Activated CD8-positive, alpha-beta memory T cell treated with anti-CD3 and anti-CD28 coated beads, Interleukin-2, amount 50 U/mL, for 1 hour (primary cell): Measurements from ENCODE around the gene KRTAP10-5.
"Not testable (repeated sequence)": the region's sequence is repeated elsewhere in the genome, so short reads cannot be mapped to it uniquely, and the experiment has no call there.

Source experiments
- DNase-seq: peaks from one replicate; pipeline ENCODE4 v3.0.0-alpha.2; 2020; ENCODE audit errors: extremely low read depth

KRTAP10-5 gene

DNA sequence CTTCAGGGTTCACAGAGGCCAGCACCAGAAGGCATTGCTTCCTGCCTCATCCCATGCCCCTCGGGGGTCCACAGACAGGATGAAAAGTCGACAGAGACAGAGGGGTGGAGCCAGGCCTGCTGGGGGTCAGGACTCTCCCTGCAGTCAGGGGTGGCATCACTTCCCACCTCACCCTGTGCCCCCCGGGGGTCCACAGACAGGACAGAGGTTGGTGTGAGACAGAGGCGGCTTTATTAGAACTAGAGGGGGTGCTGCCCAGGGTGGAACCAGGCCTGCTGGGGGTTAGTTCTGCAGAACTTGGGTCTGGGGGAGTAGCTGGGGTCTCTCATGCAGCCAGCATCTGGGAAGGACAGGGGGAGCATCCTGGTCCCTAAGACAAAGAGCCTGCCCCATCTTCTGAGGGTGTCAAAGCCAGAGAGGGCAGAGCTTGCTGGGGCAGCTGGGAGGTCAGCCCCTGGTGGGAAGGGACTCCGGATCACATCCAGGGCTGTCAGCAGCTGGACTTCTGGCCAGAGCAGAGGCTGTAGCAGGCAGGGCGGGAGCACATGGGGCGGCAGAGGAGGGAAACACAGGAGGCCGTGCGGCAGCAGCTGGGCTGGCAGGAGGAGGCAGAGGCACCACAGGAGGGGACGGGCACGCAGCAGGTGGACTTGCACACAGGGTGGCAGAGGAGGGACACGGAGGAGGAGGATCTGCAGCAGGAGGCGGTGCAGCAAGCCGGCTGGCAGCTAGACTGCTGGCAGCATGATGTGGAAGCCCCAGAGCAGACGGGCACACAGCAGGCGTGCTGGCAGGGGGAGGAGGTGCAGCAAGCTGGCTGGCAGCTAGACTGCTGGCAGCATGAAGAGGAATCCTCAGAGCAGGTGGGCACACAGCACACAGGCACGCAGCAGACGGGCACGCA is 10.7 kb upstream of the KRTAP10-5 start:
- not testable (repeated sequence) for DNase-seq

DNA sequence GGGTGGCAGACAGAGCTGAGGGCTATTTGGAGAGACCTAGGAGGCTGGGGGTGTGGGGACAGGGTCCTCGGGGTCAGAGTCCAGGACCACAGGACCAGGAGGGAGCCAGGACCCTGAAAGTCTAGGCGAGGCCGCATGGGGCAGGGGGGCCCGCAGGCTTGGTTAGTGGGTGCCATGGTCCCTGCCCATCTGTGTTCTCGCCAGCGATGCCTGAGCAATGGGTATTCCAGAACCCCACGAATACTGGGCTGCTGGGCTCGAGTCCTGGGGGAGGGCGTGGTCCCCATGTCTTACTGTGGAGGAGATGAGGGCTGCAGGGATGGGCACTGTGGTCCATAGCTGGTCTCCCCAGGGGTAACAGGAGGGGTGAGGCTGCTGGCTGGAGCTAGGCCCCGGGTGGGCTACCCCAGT is 9.9 kb upstream of the KRTAP10-5 start:
- DNase-seq: no peak

DNA sequence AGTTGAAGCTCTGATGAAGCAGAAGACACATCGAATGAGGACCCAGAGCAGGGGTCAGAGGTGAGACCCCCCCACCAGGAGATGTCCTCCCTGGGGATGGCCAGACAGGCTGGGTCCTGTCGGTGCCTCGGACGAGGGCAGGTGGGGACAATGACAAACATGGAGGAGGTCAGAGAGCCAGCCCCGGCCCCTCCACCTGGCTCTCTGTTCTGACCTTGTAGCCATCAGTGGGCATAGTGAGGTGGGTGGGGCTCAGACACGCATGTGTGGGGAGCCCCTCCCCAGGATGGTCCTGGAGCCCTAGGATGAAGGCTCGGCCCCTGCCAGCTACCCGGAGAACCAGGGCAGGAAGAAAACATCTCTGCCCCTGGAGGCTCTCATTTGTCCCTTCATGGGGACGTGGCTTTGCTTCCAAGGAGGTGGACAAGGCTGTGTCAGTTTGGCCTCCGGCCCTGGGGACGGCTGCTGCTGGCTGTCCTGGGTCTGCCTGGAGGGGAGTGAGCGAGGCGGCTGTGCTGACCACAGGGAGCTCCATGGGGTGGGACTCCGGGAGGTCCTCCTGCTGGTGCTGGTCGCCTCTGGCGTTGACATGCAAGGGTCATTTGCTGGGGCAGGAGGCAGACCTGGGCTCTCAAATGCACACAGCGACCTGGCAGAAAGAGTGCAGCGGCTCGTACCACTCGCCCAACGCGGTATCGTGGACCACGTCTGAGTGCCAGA is 9.3 kb upstream of the KRTAP10-5 start:
- no peak for DNase-seq

DNA sequence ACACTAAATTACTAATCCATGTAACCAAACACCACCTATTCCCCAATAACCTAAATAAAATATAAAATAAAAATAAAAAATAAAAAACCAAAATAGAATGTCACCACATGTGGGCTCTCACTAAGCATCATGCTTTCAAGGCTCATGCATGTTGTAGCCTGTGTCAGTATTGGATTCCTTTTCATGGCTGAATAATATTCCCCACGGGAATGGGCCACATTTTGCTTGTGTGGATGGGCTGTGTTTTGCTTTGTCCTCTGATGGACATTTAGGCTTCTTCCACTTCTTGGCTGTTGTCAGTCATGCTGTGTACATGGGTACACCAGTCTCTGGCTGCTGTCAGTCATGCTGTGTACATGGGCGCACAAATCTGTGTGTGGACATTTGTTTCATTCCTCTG is 8.7 kb upstream of the KRTAP10-5 start:
- DNase-seq: no peak

DNA sequence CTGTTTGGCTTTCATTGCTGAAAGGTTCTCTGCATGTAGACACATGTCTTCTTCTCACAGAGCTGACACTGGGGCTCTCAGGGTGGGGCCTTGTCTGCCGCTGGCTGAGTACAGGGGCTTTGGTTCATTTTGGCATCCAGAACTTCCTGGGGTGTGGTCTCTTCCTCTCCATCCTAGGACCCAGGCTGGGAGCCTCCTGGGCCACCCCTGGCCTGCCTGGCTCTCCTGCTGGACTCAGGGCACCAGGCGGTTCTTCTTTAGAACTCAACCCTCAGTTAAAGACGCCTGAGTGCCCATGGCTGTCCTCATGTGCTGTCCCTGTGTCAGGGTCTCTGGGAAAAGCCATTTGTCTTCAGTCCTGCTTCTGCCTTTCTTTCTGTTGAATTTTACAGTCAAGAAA is 5.5 kb upstream of the KRTAP10-5 start:
- no peak for DNase-seq

DNA sequence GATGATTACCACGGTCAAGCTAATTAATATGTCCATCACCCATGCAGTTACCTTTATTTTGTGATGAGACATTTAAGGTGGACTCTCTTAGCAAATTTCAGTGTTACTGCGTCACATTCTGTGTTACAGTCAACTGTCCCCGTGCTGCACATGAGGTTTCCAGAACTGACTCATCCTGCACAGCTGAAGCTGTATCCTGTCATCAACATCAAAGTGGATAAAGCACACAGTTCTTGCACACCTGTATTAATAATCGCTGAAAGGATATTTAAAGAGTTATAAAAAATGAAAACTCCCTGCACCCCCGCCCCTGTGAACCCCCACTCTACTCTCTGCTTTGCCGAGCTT is 3.4 kb upstream of the KRTAP10-5 start:
- DNase-seq: no peak

DNA sequence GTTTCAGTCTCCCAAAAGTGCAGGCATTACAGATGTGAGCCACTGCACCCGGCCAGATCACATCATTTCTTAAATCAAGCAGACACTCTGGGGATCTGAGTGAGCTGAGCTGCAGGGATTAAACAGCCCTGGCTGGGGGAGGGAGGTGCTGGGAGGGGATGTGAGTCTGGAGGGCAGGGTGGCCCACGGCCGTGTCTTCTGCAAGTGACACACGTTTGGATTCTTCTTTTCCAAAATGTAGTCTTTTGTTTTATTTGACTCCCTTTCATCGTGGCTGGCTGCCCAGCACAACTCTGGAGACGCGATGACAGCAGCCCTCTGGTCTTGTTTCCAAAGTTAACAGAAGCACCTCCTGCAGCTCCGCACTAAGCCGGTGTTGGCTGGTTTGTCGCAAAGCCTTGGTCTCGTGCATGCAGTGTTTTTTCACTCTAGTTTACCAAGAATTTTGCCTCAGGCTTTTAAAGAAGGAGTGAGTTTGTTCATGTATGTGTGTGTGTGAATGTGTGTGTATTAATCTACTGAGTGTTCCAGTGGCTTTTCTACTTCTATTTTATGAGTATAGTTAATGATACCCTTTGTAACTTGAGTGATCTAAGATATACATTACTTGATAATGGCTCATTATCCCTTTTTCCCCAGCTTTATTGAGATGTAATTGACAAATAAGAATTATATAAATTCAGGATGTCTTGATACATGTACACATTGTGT is 2.8 kb upstream of the KRTAP10-5 start:
- no peak for DNase-seq

DNA sequence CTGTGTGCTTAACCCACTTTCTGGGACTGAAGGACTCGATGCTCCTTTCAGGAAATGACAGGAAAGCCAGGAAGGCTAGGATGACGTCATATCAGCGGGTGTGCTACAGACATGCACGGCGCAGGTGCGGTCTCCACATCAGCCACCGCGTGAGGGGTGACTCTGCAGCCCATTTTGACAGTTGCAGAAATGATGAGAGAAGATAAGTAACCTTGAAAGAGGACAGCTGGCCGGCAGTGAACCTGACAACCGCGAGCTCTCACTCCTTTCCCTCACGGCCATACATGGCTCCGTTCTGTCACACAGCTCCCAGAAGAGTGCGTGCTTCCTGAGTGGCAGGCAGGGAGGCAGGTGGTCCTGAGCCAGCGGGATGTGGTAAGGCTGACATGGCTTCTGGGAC is 1.7 kb upstream of the KRTAP10-5 start:
- no peak for DNase-seq

DNA sequence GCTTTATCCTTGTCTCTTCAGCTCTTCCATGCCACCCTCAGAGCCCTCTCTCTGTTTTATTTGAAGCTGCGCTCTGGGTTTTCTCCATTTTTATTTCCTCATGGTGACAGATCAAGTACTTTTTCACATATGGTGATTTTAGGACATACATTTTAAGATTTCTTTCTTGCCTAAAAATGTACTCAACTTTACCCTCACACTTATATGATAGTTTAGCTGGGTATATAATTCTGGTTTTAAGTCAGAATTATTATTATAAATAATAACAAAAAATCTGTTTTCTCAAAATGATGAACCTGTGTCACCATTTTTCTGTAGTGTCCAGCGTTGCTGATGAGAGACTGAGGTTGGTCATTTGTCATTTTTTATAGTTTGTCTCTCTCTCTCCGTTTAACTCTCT is 754 bp upstream of the KRTAP10-5 start:
- no peak for DNase-seq

DNA sequence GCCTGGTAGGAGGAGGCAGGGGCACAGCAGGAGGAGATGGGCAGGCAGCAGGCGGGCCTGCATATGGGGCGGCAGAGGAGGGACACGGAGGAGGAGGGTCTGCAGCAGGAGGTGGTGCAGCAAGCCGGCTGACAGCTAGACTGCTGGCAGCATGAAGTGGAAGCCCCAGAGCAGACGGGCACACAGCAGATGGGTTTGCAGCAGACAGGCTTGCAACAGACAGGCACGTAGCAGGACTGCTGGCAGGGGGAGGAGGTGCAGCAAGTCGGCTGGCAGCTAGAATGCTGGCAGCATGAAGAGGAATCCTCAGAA is 615 bp downstream of the KRTAP10-5 start:
- no peak for DNase-seq

DNA sequence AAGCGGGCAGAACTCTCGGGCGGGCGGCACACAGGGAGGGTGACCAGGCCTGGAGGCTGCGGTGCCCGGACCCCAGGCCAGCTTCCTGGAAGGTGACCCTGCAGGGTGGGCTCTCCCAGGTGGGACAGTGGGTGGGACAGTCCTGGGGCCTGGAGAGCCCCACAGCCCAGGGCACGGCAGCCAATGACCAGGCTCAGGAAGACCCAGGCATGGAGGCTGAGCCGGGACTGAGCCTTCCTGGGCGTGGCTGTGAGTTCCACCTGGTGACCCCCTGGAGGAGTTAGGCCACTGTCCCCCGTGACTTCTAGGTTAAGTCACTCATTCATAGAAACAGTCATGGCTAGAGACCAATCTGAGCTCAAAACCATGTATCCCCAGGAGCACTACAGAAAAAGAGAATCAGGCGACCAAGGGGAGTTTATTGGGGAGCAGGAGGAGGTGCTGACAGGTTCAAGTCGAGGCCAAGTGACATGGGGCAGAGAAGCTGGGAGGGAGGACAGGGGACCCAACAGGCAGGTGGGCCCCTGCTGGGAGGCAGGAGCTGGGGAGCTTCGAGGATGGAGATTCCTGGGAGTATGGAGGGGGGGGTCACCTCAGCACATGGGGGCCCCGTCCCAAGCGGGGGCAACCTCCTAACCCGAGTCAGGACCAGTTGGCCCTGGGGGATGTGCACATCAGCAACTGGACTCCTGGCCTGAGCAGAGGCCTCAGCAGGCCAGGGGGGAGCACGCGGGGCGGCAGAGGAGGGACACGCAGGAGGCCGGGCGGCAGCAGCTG is 1.2 kb downstream of the KRTAP10-5 start:
- no peak for DNase-seq

DNA sequence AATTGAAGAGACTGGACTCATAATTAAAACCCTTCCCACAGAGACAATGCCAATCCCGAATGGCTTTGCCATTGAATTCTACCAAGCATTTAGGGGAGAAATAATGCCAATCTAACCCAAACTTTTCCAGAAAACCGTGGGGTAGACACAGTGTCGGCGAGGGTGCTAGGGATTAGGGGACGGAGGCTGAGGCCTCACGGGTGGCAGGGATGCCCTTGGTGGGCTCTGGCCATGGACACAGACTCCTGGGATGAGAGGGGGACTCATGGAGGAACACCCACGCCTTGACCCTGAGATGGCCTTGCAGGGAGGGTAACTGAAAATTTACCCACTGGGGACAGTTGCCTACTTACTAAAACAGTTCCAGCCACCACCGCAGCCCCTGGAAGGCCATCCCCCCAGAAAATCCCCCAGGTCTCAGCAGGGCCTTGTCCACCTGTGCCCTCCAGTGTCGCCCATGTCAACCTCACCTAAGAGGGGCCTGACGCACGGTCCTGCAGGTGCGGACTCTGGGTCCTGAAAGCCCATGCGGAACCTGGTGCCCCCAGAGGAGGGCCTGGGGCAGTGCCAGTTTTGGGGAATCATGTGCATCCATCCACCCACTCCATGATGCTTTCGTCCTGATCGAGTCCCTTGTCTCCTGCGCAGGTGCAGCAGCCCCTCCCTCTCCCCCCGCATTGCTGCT is 1.9 kb downstream of the KRTAP10-5 start:
- no peak for DNase-seq

DNA sequence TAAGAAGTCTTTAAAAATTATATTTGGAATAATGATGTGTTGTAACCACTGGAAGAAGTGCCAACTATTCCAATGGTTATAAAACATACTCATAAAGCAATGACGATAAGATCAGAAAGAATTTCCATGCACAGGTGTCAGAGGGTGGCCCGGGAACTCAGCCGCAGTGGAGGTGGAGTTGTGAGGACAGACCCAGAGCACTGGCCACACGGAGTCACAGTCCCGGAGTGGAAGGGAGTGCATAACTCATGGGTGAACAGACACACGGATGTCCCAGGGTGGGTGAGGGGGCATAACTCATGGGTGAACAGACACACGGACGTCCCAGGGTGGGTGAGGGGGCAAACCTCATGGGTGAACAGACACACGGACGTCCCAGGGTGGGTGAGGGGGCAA is 4.4 kb downstream of the KRTAP10-5 start:
- no peak for DNase-seq

DNA sequence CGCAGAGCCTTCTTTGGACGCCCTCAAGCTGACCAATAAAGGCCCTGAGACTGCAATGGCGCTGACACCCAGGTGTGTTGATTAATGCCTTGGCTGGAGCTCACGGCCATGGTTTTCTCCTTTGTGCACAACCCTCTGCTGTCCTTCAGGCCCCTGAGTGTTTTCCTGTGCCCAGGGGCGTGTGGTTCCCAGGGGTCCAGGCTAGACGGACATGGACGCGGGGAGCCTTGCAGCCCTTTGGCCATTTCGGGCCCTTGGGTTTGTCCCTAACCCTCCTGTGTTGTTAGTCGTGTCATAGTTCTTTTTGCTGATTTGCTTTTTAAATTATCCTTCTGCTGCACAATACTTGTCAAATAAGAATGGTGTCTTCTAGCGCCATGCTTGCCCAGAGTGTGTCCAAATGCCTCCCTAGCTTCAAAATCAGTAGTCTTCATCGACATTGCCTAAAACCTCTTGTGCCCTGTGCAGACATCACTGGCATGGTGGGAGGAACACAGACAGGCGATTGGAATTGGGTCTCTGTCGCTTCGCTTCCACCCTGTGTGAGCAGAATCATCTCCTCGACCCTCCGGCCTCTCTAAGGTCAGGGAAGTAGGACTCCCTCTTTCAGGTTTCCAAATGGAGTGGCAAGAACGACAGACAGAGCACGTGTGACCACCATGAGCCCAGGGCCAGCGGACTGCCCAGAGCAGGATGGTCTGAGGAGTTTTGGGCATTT is 4.9 kb downstream of the KRTAP10-5 start:
- no peak for DNase-seq

DNA sequence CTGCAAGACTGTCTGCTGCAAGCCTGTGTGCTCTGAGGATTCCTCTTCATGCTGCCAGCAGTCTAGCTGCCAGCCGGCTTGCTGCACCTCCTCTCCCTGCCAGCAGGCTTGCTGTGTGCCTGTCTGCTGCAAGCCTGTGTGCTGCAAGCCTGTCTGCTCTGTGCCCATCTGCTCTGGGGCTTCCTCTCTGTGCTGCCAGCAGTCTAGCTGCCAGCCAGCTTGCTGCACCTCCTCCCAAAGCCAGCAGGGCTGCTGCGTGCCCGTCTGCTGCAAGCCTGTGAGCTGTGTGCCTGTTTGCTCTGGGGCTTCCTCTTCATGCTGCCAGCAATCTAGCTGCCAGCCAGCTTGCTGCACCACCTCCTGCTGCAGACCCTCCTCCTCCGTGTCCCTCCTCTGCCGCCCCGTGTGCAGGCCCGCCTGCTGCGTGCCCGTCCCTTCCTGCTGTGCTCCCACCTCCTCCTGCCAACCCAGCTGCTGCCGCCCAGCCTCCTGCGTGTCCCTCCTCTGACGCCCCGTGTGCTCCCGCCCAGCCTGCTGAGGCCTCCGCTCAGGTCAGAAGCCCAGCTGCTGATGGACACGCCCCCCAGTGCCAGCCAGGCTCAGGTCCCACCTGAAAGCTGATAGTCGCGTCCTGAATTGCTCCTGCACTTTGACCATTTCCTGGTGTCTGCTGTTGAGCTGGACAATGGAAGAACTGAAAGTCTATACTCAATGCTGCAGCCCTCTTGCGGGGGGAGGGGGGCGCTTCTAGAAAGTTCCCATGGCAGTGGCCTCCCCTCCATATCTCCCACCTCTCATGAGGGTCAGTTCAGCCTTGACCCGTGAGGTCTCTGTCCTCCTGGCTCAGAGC is 5.7 kb downstream of the KRTAP10-5 start:
- no peak for DNase-seq

DNA sequence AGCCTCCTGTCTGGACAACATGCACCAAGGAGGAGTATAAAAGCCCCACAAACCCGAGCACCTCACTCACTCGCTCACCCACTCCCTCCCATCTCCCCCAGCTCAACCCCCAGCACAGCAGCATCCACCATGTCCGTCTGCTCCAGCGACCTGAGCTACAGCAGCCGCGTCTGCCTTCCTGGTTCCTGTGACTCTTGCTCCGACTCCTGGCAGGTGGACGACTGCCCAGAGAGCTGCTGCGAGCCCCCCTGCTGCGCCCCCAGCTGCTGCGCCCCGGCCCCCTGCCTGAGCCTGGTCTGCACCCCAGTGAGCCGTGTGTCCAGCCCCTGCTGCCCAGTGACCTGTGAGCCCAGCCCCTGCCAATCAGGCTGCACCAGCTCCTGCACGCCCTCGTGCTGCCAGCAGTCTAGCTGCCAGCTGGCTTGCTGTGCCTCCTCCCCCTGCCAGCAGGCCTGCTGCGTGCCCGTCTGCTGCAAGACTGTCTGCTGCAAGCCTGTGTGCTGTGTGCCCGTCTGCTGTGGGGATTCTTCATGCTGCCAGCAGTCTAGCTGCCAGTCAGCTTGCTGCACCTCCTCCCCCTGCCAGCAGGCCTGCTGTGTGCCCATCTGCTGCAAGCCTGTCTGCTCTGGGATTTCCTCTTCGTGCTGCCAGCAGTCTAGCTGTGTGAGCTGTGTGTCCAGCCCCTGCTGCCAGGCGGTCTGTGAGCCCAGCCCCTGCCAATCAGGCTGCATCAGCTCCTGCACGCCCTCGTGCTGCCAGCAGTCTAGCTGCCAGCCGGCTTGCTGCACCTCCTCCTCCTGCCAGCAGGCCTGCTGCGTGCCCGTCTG is 6.6 kb downstream of the KRTAP10-5 start, which contains the start of gene KRTAP10-4:
Gene KRTAP10-4, plus strand, starts transcription at position 100 of the 827 bp plus-strand sequence. Its CDS starts 30 bp downstream, at position 130.
- not testable (repeated sequence) for DNase-seq

DNA sequence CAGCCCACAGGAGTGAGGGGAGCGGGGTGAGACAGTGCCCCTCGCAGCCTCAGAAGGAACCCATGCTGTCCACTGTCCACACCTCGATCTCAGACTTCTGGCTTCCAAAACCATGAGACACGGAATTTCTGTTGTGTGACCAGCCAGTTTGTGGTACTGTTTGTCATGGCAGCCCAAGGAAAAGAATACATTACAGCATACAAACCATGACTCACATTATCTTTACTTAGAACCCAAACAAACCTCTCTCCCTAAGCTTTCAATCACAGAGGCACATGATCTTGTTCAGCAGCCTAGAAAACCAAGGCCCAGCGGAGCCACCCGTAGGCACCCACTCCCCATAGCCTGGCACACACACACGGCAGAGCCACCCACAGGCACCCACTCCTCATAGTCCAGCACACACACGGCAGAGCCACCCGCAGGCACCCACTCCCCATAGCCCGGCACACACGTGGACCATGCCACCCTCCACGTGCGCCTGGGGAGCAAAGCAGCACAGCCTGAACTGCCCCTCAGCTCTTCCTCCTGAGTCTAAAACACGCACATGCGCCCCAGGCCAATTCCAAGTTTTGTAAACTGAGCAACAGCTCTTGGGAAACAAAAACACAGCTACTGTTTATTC is 7.3 kb downstream of the KRTAP10-5 start:
- DNase-seq: no peak
